Left ventricle myocardium inferior (tissue), 1 donor: ENCODE measurements around the gene GPR160. TPM values are rescaled to one million over a fixed set of nuclear protein-coding genes. Genes with fewer than 3 reads are reported as not detected.

ENCODE experiments used
- DNase-seq: peaks from one replicate; pipeline ENCODE4 v3.0.0-alpha.2; 2020
- H3K27ac ChIP-seq: fragments of 200-600 bp; replicated peaks from 2 replicates; pipeline ENCODE4 v1.8.0; 2021
- H3K27me3 ChIP-seq: fragments of 200-600 bp; 2 replicates; pipeline ENCODE4 v1.8.0; 2021; ENCODE audit warnings: low read depth
- H3K36me3 ChIP-seq: fragments of 200-600 bp; 2 replicates; pipeline ENCODE4 v1.8.0; 2021
- H3K4me1 ChIP-seq: fragments of 200-600 bp; 2 replicates; pipeline ENCODE4 v1.8.0; 2021
- H3K4me3 ChIP-seq: fragments of 200-600 bp; 2 replicates; pipeline ENCODE4 v1.8.0; 2021; ENCODE audit warnings: mild to moderate bottlenecking, moderate library complexity
- H3K9me3 ChIP-seq: fragments of 200-600 bp; replicated peaks from 2 replicates; pipeline ENCODE4 v1.8.0; 2021
- CTCF ChIP-seq: fragments of 200-600 bp; IDR thresholded peaks from 2 replicates; pipeline ENCODE4 v1.8.0; 2021; ENCODE audit warnings: antibody characterized with exemption, mild to moderate bottlenecking, borderline replicate concordance
- intact Hi-C: fragments of 100-400 bp; cut with micrococcal nuclease; formaldehyde crosslinking; loops from one replicate; pipeline ENCODE4 v1.11.0; 2022
- total RNA-seq: library from RNA; stranded (reverse); fragmentation: NEBNext Ultra II Directional; extraction: Animal tissue kit (Norgen Biotek cat#: 25700); gene quantifications from one replicate; pipeline ENCODE4 v1.2.1, GENCODE V29; 2021
- donor health status: DM: no; HTN: yes; CAD: no; lungs with severe emphysema.

Gene GPR160
- total RNA-seq, 1 donor from 2014 or later: 0.99 TPM

GRCh38 chr3:170089862-170090600, 52.2 kb downstream of the GPR160 start:
- intact Hi-C loops: loop anchor here (10.0 kb wide), 1 partner anchor 105 kb away; no protein-coding TSS in a partner anchor
- no peaks in the 10 kb centered on the region for H3K9me3 ChIP-seq
- TF ChIP-seq CTCF: no peak
- no peak overlapping the region for H3K4me3 ChIP-seq
- no peak overlapping the region for H3K27ac ChIP-seq
- no peak for DNase-seq
- H3K27me3 ChIP-seq: no peaks in the 10 kb centered on the region
- H3K4me1 ChIP-seq: no peaks in the 10 kb centered on the region
- H3K36me3 ChIP-seq: peaks cover 64% of the 10 kb centered on the region

DNA sequence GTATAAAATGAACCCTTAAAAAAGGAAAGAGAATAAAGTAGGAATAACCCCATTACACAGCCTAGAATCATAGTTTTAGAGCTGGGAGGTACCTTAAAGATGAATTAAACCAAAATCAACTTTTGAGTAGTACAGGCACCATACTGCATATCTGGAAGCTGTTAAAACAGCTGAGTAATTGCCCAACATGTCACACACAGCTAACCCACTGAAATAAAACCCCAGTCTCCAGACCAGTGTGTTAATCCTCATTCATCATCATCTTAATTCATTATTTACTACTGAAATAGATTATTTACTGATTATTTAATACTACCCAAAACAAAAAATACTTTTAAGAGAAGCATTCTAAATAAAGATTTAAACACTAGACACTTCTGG, 52.8 kb downstream of the GPR160 start:
- H3K36me3 ChIP-seq: peaks cover 64% of the 10 kb centered on the region

DNA sequence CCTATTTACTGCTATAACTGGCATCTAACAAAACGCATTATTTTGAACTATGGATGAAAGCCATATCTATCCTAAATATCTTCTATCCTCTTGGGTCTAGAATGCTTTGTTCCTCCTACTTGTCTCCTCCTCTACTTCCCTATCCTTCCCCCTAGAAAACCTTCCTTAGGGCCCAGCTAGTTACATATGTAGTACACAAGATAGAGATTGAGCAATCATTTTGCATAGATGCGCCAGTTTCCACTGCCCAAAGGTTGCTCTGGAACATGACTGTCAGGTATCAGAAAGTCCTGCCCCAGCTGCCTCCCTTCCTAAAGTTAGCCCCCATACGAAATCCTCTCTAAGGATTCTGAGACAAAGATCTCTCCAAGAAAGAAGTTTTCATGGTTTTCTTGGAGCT, 55.1 kb downstream of the GPR160 start:
- H3K9me3 ChIP-seq: no peaks in the 10 kb centered on the region

More for the DNA sequence above, 52.8 kb downstream of the GPR160 start:
- no peaks in the 10 kb centered on the region for H3K4me1 ChIP-seq
- H3K9me3 ChIP-seq: no peaks in the 10 kb centered on the region
- intact Hi-C loops: loop anchor here (10.0 kb wide), 1 partner anchor 106 kb away; no protein-coding TSS in a partner anchor
- H3K4me3 ChIP-seq: no peak overlapping the region
- no peak overlapping the region for H3K27ac ChIP-seq
- no peaks in the 10 kb centered on the region for H3K27me3 ChIP-seq
- DNase-seq: no peak
- TF ChIP-seq CTCF: no peak

GRCh38 chr3:170095771-170096170, 58.0 kb downstream of the GPR160 start:
- no peak for DNase-seq
- H3K27me3 ChIP-seq: no peaks in the 10 kb centered on the region
- no peak overlapping the region for H3K4me3 ChIP-seq

More for the DNA sequence above, 55.1 kb downstream of the GPR160 start:
- H3K27me3 ChIP-seq: no peaks in the 10 kb centered on the region
- no peak overlapping the region for H3K4me3 ChIP-seq
- DNase-seq: no peak
- peaks cover 70% of the 10 kb centered on the region for H3K36me3 ChIP-seq
- intact Hi-C loops: loop anchor here (10.0 kb wide), 1 partner anchor 108 kb away; no protein-coding TSS in a partner anchor
- H3K27ac ChIP-seq: no peak overlapping the region
- no peak for TF ChIP-seq CTCF
- no peaks in the 10 kb centered on the region for H3K4me1 ChIP-seq

DNA sequence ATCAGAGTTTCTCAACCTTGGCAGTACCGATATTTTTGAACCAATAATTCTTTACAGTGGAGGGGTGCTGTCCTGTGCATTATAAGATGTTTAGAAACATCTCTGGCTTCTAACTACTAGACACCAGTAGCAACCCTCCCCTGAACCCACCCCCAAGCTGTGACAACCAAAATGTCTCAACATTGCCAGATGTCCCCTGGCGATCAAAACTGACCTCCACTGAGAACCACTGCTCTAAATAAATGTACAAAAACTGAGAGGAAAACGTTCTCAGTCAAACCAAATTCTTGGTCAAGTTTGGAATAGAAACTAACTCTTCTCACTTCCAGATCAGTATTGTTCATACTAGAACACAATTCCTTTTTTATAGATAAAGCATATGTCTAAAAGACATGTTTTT, 58.5 kb downstream of the GPR160 start:
- no peaks in the 10 kb centered on the region for H3K9me3 ChIP-seq
- DNase-seq: no peak
- no peak overlapping the region for H3K4me3 ChIP-seq
- H3K36me3 ChIP-seq: peaks cover 89% of the 10 kb centered on the region
- no peaks in the 10 kb centered on the region for H3K4me1 ChIP-seq
- no peak for TF ChIP-seq CTCF
- H3K27me3 ChIP-seq: no peaks in the 10 kb centered on the region
- no peak overlapping the region for H3K27ac ChIP-seq
- intact Hi-C loops: loop anchor here (10.0 kb wide), 1 partner anchor 112 kb away; no protein-coding TSS in a partner anchor

More at GRCh38 chr3:170095771-170096170, 58.0 kb downstream of the GPR160 start:
- no peaks in the 10 kb centered on the region for H3K4me1 ChIP-seq
- no peak for TF ChIP-seq CTCF
- no peaks in the 10 kb centered on the region for H3K9me3 ChIP-seq
- H3K36me3 ChIP-seq: peaks cover 84% of the 10 kb centered on the region
- H3K27ac ChIP-seq: no peak overlapping the region
- intact Hi-C loops: loop anchor here (10.0 kb wide), 1 partner anchor 111 kb away; no protein-coding TSS in a partner anchor
